IMR-90 (cell line): Measurements from ENCODE around the gene MEP1B. TPM values are rescaled to one million over a fixed set of nuclear protein-coding genes. Genes with fewer than 3 reads are reported as not detected.

Experiments
- ATAC-seq: fragments of 200-7000 bp; cut with Tn5 transposase; 2 replicates; pipeline ENCODE4 v1.9.1; 2020; ENCODE audit warnings: low read depth, mild to moderate bottlenecking, moderate library complexity
- BruUV-seq: library from RNA; stranded (reverse); fragments of 400-500 nt; replicated peaks from 2 replicates; lab custom pipeline; 2021; lab: Mats Ljungman, UMichigan
- CTCF ChIA-PET: fragments of 300-600 bp; formaldehyde crosslinking; extraction: SDS; loops from one replicate; lab custom pipeline; 2021; ENCODE audit warnings: antibody characterized with exemption; lab: Yijun Ruan, JAX
- POLR2A ChIA-PET: fragments of 300-600 bp; sonication (Branson Sonifier 250); formaldehyde crosslinking; loops from one replicate; lab custom pipeline; 2022; ENCODE audit warnings: antibody characterized with exemption; ENCODE audit not compliant: unreplicated experiment; lab: Charles Lee
- DNase-seq: peaks from one replicate; pipeline ENCODE4 v3.0.0; 2013
- H2AFZ ChIP-seq: replicated peaks from 2 replicates; pipeline ENCODE3; 2013; ENCODE audit warnings: low read length, mild to moderate bottlenecking; ENCODE audit not compliant: poor library complexity
- H2AK5ac ChIP-seq: 2 replicates; pipeline ENCODE4 v1.6.1; 2013; ENCODE audit warnings: low read depth, low read length, inconsistent platforms
- H2AK9ac ChIP-seq: replicated peaks from 2 replicates; pipeline ENCODE3; 2013; ENCODE audit warnings: mild to moderate bottlenecking, low read depth, low read length, moderate library complexity; ENCODE audit not compliant: poor library complexity
- H2BK120ac ChIP-seq: 2 replicates; pipeline ENCODE4 v1.6.1; 2013; ENCODE audit warnings: low read depth, low read length, inconsistent platforms
- H2BK15ac ChIP-seq: 3 replicates; pipeline ENCODE4 v1.6.1; 2013; ENCODE audit warnings: low read depth, low read length, inconsistent platforms
- H2BK20ac ChIP-seq: 2 replicates; pipeline ENCODE4 v1.6.1; 2013; ENCODE audit warnings: low read depth, mild to moderate bottlenecking, inconsistent platforms, low read length, moderate library complexity
- H2BK5ac ChIP-seq: 2 replicates; pipeline ENCODE4 v1.6.1; 2013; ENCODE audit warnings: mild to moderate bottlenecking, low read depth, low read length, inconsistent platforms; ENCODE audit not compliant: poor library complexity, severe bottlenecking
- H3K14ac ChIP-seq: replicated peaks from 2 replicates; pipeline ENCODE4 v1.6.1; 2013; ENCODE audit warnings: low read depth, low read length, inconsistent platforms
- H3K18ac ChIP-seq: 2 replicates; pipeline ENCODE4 v1.6.1; 2013; ENCODE audit warnings: low read depth, low read length, control low read depth
- H3K23ac ChIP-seq: 2 replicates; pipeline ENCODE4 v1.6.1; 2013; ENCODE audit warnings: low read depth, low read length, inconsistent platforms
- H3K27ac ChIP-seq: 2 replicates; pipeline ENCODE4 v1.5.1; 2013; ENCODE audit warnings: mild to moderate bottlenecking, control low read depth, low read length; ENCODE audit not compliant: insufficient read depth
- H3K27me3 ChIP-seq: 2 replicates; pipeline ENCODE4 v1.6.1; 2013; ENCODE audit warnings: low read length; ENCODE audit not compliant: control insufficient read depth, insufficient read depth
- H3K36me3 ChIP-seq: 2 replicates; pipeline ENCODE4 v1.6.1; 2013; ENCODE audit warnings: low read length, mixed read lengths; ENCODE audit not compliant: control insufficient read depth, insufficient read depth
- H3K4ac ChIP-seq: 2 replicates; pipeline ENCODE4 v1.6.1; 2013; ENCODE audit warnings: low read depth, low read length, inconsistent platforms
- H3K4me1 ChIP-seq: 2 replicates; pipeline ENCODE4 v1.6.1; 2013; ENCODE audit warnings: low read length, mixed read lengths; ENCODE audit not compliant: control insufficient read depth, insufficient read depth
- H3K4me2 ChIP-seq: 2 replicates; pipeline ENCODE4 v1.6.1; 2013; ENCODE audit warnings: low read depth, mild to moderate bottlenecking, control low read depth, low read length, moderate library complexity
- H3K4me3 ChIP-seq: 2 replicates; pipeline ENCODE4 v1.5.1; 2013; ENCODE audit warnings: low read depth, mild to moderate bottlenecking, control low read depth, low read length, moderate library complexity; ENCODE audit not compliant: insufficient read depth
- H3K56ac ChIP-seq: 2 replicates; pipeline ENCODE4 v1.6.1; 2013; ENCODE audit warnings: low read length, inconsistent platforms; ENCODE audit not compliant: insufficient read depth; ENCODE audit errors: extremely low read depth
- H3K79me1 ChIP-seq, 2 experiments: 2 replicates each; pipeline ENCODE4 v1.6.1; 2013; ENCODE audit warnings: low read length in 2 of 2, inconsistent platforms in 1 of 2, low read depth in 1 of 2
- H3K9ac ChIP-seq: 2 replicates; pipeline ENCODE4 v1.6.1; 2013; ENCODE audit warnings: low read depth, low read length, control low read depth
- H3K9me1 ChIP-seq: 2 replicates; pipeline ENCODE4 v1.6.1; 2013; ENCODE audit warnings: low read length, inconsistent platforms; ENCODE audit not compliant: insufficient read depth
- H3K9me3 ChIP-seq: 2 replicates; pipeline ENCODE4 v1.6.1; 2013; ENCODE audit warnings: low read length; ENCODE audit not compliant: control insufficient read depth, insufficient read depth
- H4K20me1 ChIP-seq: 2 replicates; pipeline ENCODE4 v1.6.1; 2013; ENCODE audit warnings: low read length, inconsistent platforms; ENCODE audit not compliant: insufficient read depth
- H4K5ac ChIP-seq: 2 replicates; pipeline ENCODE4 v1.6.1; 2013; ENCODE audit warnings: mild to moderate bottlenecking, low read depth, low read length, control low read depth
- H4K8ac ChIP-seq, 2 experiments: 2 replicates each; pipeline ENCODE4 v1.6.1; 2013; ENCODE audit warnings: low read depth in 2 of 2, low read length in 2 of 2, control low read depth in 1 of 2, inconsistent platforms in 1 of 2
- H4K91ac ChIP-seq: 2 replicates; pipeline ENCODE4 v1.6.1; 2013; ENCODE audit warnings: low read depth, low read length, inconsistent platforms; ENCODE audit not compliant: insufficient read depth
- CEBPB ChIP-seq: IDR thresholded peaks from 2 replicates; pipeline ENCODE4 v1.6.1; 2012; ENCODE audit warnings: low read depth, low read length, improper control_type of control experiment
- CHD1 ChIP-seq: IDR thresholded peaks from 2 replicates; pipeline ENCODE4 v1.6.1; 2012; ENCODE audit warnings: low read depth, low read length, improper control_type of control experiment
- FOS ChIP-seq: fragments of 150-350 bp; IDR thresholded peaks from 2 replicates; pipeline ENCODE4 v1.6.1; 2016; ENCODE audit warnings: low read depth, low read length
- MAFK ChIP-seq: IDR thresholded peaks from 2 replicates; pipeline ENCODE4 v1.6.1; 2012; ENCODE audit warnings: low read depth, low read length, improper control_type of control experiment
- MAZ ChIP-seq: IDR thresholded peaks from 2 replicates; pipeline ENCODE4 v1.6.1; 2012; ENCODE audit warnings: low read depth, mild to moderate bottlenecking, low read length, improper control_type of control experiment, moderate library complexity, borderline replicate concordance
- NFE2L2 ChIP-seq: fragments of 150-350 bp; IDR thresholded peaks from 2 replicates; pipeline ENCODE4 v1.6.1; 2016; ENCODE audit warnings: low read depth, mild to moderate bottlenecking, low read length
- POLR2A ChIP-seq: IDR thresholded peaks from 2 replicates; pipeline ENCODE4 v1.6.1; 2012; ENCODE audit warnings: mild to moderate bottlenecking, low read depth, low read length
- SMC3 ChIP-seq: fragments of 150-350 bp; IDR thresholded peaks from 2 replicates; pipeline ENCODE4 v1.6.1; 2016; ENCODE audit warnings: low read depth, mild to moderate bottlenecking, antibody characterized with exemption, low read length, moderate library complexity
- WGBS, 2 experiments: methylation state at CpG; one replicate each; pipeline versions ENCODE4 v1.1.5 to v1.1.7; 2013; ENCODE audit warnings: missing lambda C conversion rate in 2 of 2; ENCODE audit not compliant: insufficient read length in 1 of 2; ENCODE audit errors: extremely low coverage in 2 of 2; 5-methylcytosine and 5-hydroxymethylcytosine counted together
- dilution Hi-C: fragments of 300-500 bp; cut with HindIII; formaldehyde crosslinking; loops from one replicate; pipeline ENCODE4 v1.14.3; 2018; ENCODE audit warnings: low sequenced_read_pairs; ENCODE audit not compliant: unreplicated experiment
- in situ Hi-C: fragments of 300-500 bp; cut with MboI; formaldehyde crosslinking; loops from 3 replicates; pipeline ENCODE4 v1.14.3; 2019; ENCODE audit warnings: low sequenced_read_pairs, inconsistent platforms, mixed read lengths
- intact Hi-C: fragments of 100-400 bp; cut with micrococcal nuclease; formaldehyde crosslinking; loops from 2 replicates; pipeline ENCODE4 v1.10.0; 2022
- polyA plus RNA-seq, 3 experiments: library from polyadenylated mRNA; depleted of rRNA; stranded (reverse); fragments of >200 nt; gene quantifications; 2 replicates each; pipeline ENCODE4 v1.2.3, GENCODE V29; 2012; ENCODE audit warnings: low replicate concordance in 1 of 3
- total RNA-seq: library from RNA; depleted of rRNA; stranded (reverse); fragments of >200 nt; gene quantifications from 2 replicates; pipeline ENCODE4 v1.2.3, GENCODE V29; 2012
- TF ChIP-seq, protein P1 (sequence below): fragments of 150-350 bp; IDR thresholded peaks from 2 replicates; pipeline ENCODE4 v1.6.1; 2016; ENCODE audit warnings: low read depth, mild to moderate bottlenecking, low read length, moderate library complexity, borderline replicate concordance
- TF ChIP-seq, protein P2 (sequence below): conservative IDR thresholded peaks from 2 replicates; pipeline ENCODE4 v1.5.1; 2012; ENCODE audit warnings: mild to moderate bottlenecking, low read depth, low read length, improper control_type of control experiment
- TF ChIP-seq, protein P3 (sequence below): fragments of 150-350 bp; IDR thresholded peaks from 2 replicates; pipeline ENCODE4 v1.6.1; 2017; ENCODE audit warnings: mild to moderate bottlenecking, antibody characterized with exemption, low read length, low read depth

The MEP1B gene
- total and polyA plus RNA-seq, 2 of the 4 experiments (the other 2 are of a cell fraction), result not detected

DNA sequence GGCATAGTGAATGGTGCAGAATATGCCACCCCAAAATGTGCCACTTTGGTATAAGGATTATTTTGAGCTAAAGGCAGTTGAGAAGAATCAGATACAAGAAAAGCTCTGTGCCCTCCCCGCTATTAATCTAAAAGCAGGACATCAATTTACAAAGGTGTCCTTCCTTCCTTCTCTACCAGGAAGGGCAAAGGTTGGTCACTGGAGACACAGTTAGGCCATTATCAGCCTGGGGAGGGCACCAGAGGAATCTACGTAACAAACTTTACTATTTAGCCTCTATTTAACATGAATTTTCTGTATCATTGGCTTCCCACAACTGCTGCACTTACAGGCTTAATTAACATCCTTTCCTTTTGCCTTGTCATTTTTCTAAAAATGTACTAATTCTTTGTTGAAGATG is 52.6 kb downstream of the MEP1B start:
- H3K4me2 ChIP-seq, result no peak overlapping the region
- no peaks in the 10 kb centered on the region for H3K9me1 ChIP-seq
- H3K56ac ChIP-seq, result no peak overlapping the region
- H3K18ac ChIP-seq, result no peak overlapping the region
- H4K5ac ChIP-seq, result no peak overlapping the region
- no peak overlapping the region for H3K14ac ChIP-seq
- ATAC-seq (no peak), DNase-seq (no peak)
- no peaks in the 10 kb centered on the region for H4K20me1 ChIP-seq
- ChIA-PET POLR2A (no interaction called here), CTCF (no interaction called here)
- no TSS peak for BruUV-seq
- no peaks in the 10 kb centered on the region for H3K36me3 ChIP-seq
- no peak overlapping the region for H2BK120ac ChIP-seq
- no peak overlapping the region for H2AK5ac ChIP-seq
- TF ChIP-seq POLR2A (no peak), MAZ (no peak), FOS (no peak), SMC3 (no peak), CEBPB (no peak), MAFK (no peak), CHD1 (no peak), NFE2L2 (no peak)
- TF ChIP-seq, protein P1, sequence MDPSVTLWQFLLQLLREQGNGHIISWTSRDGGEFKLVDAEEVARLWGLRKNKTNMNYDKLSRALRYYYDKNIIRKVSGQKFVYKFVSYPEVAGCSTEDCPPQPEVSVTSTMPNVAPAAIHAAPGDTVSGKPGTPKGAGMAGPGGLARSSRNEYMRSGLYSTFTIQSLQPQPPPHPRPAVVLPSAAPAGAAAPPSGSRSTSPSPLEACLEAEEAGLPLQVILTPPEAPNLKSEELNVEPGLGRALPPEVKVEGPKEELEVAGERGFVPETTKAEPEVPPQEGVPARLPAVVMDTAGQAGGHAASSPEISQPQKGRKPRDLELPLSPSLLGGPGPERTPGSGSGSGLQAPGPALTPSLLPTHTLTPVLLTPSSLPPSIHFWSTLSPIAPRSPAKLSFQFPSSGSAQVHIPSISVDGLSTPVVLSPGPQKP, result no peak
- TF ChIP-seq, protein P2, sequence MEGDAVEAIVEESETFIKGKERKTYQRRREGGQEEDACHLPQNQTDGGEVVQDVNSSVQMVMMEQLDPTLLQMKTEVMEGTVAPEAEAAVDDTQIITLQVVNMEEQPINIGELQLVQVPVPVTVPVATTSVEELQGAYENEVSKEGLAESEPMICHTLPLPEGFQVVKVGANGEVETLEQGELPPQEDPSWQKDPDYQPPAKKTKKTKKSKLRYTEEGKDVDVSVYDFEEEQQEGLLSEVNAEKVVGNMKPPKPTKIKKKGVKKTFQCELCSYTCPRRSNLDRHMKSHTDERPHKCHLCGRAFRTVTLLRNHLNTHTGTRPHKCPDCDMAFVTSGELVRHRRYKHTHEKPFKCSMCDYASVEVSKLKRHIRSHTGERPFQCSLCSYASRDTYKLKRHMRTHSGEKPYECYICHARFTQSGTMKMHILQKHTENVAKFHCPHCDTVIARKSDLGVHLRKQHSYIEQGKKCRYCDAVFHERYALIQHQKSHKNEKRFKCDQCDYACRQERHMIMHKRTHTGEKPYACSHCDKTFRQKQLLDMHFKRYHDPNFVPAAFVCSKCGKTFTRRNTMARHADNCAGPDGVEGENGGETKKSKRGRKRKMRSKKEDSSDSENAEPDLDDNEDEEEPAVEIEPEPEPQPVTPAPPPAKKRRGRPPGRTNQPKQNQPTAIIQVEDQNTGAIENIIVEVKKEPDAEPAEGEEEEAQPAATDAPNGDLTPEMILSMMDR, result no peak
- TF ChIP-seq, protein P3, sequence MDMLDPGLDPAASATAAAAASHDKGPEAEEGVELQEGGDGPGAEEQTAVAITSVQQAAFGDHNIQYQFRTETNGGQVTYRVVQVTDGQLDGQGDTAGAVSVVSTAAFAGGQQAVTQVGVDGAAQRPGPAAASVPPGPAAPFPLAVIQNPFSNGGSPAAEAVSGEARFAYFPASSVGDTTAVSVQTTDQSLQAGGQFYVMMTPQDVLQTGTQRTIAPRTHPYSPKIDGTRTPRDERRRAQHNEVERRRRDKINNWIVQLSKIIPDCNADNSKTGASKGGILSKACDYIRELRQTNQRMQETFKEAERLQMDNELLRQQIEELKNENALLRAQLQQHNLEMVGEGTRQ, result no peak
- no peaks in the 10 kb centered on the region for H3K79me1 ChIP-seq
- H3K9me3 ChIP-seq, result no peaks in the 10 kb centered on the region
- H3K23ac ChIP-seq, result no peak overlapping the region
- no peak overlapping the region for H2BK20ac ChIP-seq
- no peak overlapping the region for H4K91ac ChIP-seq
- no peak overlapping the region for H2AK9ac ChIP-seq
- no peaks in the 10 kb centered on the region; the same call in none of the 2 replicates for H3K27me3 ChIP-seq
- intact Hi-C loops, result no loop called here
- no peak overlapping the region for H2AFZ ChIP-seq
- in situ Hi-C loops, result no loop called here
- dilution Hi-C loops, result no loop called here
- H2BK5ac ChIP-seq, result no peak overlapping the region
- no CpG with 5 or more reads among the region's 2 CpGs for WGBS, 2 experiments
- no peak overlapping the region for H3K27ac ChIP-seq
- H3K4ac ChIP-seq, result no peak overlapping the region
- no peak overlapping the region for H3K4me3 ChIP-seq
- H3K9ac ChIP-seq, result no peak overlapping the region
- no peaks in the 10 kb centered on the region for H3K4me1 ChIP-seq
- H4K8ac ChIP-seq, result no peak overlapping the region
- H2BK15ac ChIP-seq, result no peak overlapping the region
